GM12891 (cell line): ENCODE results near the gene RPL31.

Experiments
- PAX5 ChIP-seq: IDR thresholded peaks from 2 replicates; pipeline ENCODE4 v1.6.1; 2011; ENCODE audit warnings: low read length, moderate library complexity, mild to moderate bottlenecking; ENCODE audit not compliant: insufficient read depth, severe bottlenecking
- POLR2A ChIP-seq: IDR thresholded peaks from 2 replicates; pipeline ENCODE4 v1.6.1; 2011; ENCODE audit warnings: low read depth, low read length, control low read depth
- POLR2AphosphoS5 ChIP-seq: IDR thresholded peaks from 2 replicates; pipeline ENCODE4 v1.6.1; 2011; ENCODE audit warnings: low read depth, low read length, control low read depth
- SPI1 ChIP-seq: IDR thresholded peaks from 2 replicates; pipeline ENCODE4 v1.6.1; 2011; ENCODE audit warnings: low read depth, low read length, control low read depth
- TAF1 ChIP-seq: IDR thresholded peaks from 2 replicates; pipeline ENCODE4 v1.6.1; 2011; ENCODE audit warnings: low read depth, low read length, control low read depth

- no peak for TF ChIP-seq POLR2AphosphoS5
- TF ChIP-seq POLR2A: no peak
- no peak for TF ChIP-seq PAX5
- TF ChIP-seq TAF1: no peak
- TF ChIP-seq SPI1: no peak
Measured at GRCh38 chr2:100991404-100991773, 10.7 kb upstream of the RPL31 start.
